GM10248 (cell line): ENCODE measurements around the gene LIX1.

Source experiments
- CTCF ChIA-PET: fragments of 300-600 bp; sonication (Branson Sonifier 250); formaldehyde crosslinking; extraction: SDS; loops from one replicate; lab custom pipeline; 2021; ENCODE audit warnings: antibody characterized with exemption; lab: Yijun Ruan, JAX
- POLR2A ChIA-PET: fragments of 350-650 bp; sonication (Branson Sonifier 250); formaldehyde crosslinking; extraction: SDS; loops from one replicate; lab custom pipeline; 2020; ENCODE audit warnings: antibody characterized with exemption; lab: Yijun Ruan, JAX
- DNase-seq: peaks from one replicate; pipeline ENCODE4 v3.0.0; 2012; ENCODE audit errors: extremely low spot score
- CTCF ChIP-seq: IDR thresholded peaks from 2 replicates; pipeline ENCODE4 v1.5.1; 2012; ENCODE audit warnings: mild to moderate bottlenecking, low read depth; ENCODE audit errors: extremely low read depth, missing control alignments, control extremely low read depth

Gene LIX1

DNA sequence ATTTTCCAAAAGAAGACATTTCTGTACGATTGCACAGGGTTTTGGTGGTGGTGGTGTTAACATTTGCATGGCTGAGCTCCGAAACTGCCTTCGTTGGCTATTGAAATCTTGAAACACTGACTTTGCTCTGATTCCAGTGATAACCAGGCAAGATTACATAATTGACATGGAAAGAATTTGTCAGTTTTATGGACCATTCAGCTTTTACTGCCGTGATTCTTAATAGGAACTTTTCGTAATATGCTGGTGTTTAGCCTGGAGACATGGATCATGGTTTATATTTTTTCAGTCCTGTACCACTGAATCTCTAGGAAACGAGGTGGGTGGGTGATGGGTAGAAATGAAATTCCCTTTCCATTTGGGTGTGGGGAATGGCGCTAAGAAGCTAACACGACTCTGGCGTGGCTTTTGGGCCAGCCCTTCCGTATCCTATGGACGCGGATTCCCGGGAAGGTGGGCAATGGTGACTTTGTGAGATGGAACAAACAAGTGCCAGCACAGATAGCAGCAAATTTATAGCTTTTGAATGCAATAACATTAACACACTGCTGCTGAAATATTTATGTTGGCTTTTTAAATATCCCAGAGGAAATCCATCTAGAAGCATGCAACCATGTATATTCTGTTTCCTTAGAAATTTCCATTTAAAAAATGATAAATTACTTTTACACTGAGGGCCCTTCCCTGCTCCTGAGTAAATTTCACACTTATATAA is 36.8 kb downstream of the LIX1 start:
- TF ChIP-seq CTCF, result no peak
- CTCF ChIA-PET, result interaction anchor here (1.1 to 1.5 kb wide), 2 partner anchors 45 to 91 kb away, joined by 3 read pairs; no protein-coding TSS in a partner anchor
- no peak for DNase-seq
- POLR2A ChIA-PET, result no interaction called here

DNA sequence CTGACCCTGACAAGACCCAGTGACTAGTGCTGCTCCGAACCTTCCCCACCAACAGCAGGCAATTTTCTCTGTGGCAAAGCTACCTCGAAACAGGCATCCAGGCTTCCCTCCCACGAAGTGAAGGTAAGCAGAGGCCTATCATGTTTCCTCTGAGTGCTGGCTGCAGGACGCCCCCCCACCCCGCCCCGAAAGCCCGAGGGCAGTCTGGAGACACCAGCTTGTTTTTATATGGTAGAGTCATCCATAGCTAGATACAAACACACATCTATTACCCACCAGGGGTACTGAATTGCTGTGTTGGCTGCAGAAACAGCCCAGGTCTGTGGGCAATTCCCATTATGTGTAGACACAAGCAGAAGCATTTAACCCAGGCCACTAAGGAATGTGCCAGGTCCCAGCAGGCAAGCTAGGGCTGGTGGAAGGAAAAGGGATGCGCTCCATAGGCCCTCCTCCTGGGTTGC is 40.4 kb downstream of the LIX1 start:
- CTCF ChIA-PET, result interaction anchor here (1.1 to 1.6 kb wide), 3 partner anchors 27 to 59 kb away, joined by 3 to 4 read pairs (median 3); no protein-coding TSS in a partner anchor
- POLR2A ChIA-PET, result no interaction called here
- no peak for TF ChIP-seq CTCF
- DNase-seq, result no peak

DNA sequence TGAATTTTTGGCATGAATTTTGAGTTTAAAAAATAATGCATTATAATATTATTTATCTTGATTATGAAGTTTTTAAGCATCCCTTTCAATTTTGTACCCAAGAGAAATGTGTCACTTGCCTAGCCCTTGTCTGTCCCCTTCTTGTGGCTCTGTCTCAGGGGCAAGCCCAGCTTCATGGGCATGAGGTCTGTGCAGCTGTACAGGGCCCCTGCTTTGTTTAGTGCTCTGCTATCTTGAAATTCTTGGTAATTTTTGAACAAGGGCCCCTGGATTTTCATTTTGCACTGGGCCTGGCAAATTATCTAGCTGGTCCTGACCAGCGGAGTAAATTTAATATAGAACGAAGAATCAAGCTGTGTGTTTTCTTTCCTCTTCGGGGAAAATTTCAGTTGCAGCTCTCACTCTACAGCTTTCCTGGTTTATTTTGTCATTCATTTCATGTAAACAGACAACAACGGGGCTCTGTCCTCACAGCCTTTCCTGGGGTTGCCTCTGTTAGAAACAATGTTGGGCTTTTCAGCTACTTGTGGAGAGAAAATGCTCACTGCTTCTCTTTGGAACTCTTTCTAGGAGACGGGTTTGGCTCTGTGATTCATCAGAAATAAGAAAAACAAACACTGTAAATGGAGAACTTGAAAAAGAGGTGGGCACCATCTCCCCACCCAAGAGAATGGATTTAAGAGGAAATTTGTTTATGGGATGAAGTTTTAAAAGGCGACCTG is 41.1 kb downstream of the LIX1 start:
- ChIA-PET POLR2A (no interaction called here), CTCF (interaction anchor here (1.1 to 1.6 kb wide), 2 partner anchors 27 to 42 kb away, joined by 3 to 4 read pairs; no protein-coding TSS in a partner anchor)
- TF ChIP-seq CTCF, result no peak
- DNase-seq, result no peak

GRCh38 chr5:97100476-97100875 is 41.9 kb downstream of the LIX1 start:
- no peak for DNase-seq
- ChIA-PET CTCF (no interaction called here), POLR2A (no interaction called here)
- TF ChIP-seq CTCF, result no peak

- TF ChIP-seq CTCF, result no peak
- CTCF ChIA-PET, result interaction anchor here (0.9 to 1.5 kb wide), 4 partner anchors 8 to 102 kb away, joined by 3 to 4 read pairs (median 3); no protein-coding TSS in a partner anchor
- POLR2A ChIA-PET, result no interaction called here
- DNase-seq, result peak; percentile 13
These were observed 43.5 kb downstream of the LIX1 start for GRCh38 chr5:97098922-97099321.
